GM19193 (cell line): ENCODE measurements around the gene TGIF2.

ENCODE experiments used
- POLR2A ChIP-seq: IDR thresholded peaks from 4 replicates; pipeline ENCODE4 v1.6.1; 2011; ENCODE audit not compliant: insufficient read depth, insufficient read length; ENCODE audit errors: extremely low read depth

TGIF2 gene

DNA sequence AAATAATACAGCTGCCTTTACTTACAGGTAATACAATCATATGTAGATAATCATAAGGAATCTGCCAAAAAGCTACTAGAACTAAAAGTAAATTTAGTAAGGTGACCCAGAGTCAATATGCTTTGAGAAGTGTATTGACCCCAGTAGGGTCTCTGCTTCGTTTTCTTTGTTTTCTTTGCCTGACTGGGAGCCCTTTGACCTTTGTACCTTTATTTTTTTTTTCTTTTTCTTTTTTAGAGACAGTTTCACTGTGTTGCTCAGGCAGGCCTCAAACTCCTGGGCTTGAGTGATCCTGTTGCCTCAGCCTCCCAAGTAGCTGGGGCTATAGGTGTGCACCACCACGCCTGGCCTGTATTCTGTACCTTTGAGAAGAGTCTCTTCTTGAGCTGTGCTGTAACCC, 50.0 kb downstream of the TGIF2 start:
- no peak for TF ChIP-seq POLR2A

DNA sequence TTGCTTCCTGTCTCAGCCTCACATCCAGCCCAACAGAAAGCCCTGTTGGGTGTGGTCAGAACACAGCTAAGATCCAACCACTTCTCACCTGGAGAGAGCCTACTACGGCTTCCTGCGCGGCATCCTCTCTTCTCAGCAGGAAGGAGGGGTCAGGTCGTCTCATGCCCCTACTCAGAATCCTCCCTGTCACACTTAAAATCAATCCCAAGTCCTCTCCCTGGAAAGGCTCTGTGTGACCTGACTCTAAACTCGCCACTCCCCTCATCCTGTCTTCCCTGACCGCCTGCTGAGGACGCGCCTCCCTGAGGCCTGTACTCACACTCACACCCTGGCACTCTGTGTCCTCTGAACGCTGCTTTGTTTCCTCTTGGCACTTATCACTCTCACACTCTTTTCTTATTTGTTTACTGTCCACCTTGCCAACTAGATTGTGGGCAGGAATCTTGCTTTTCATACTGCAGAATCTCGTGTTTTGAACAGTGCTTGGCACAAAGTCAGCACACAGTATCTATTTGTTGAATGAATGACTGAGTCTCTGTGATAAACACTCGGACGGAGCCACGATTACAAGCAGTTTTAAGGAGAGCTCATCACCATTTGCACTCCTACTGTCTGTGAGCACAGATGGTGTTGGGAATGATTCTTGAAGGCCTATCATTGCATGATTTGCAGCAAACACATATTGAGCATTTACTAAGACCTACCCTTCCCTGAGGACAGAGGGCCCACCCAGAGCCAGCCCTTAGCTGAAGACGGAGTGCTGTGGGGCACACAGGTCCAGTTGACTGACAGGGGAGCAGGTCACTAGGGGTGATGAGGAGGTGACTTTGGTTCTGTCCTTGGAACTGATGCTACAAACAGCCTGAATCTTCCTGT, 50.9 kb downstream of the TGIF2 start:
- no peak for TF ChIP-seq POLR2A

DNA sequence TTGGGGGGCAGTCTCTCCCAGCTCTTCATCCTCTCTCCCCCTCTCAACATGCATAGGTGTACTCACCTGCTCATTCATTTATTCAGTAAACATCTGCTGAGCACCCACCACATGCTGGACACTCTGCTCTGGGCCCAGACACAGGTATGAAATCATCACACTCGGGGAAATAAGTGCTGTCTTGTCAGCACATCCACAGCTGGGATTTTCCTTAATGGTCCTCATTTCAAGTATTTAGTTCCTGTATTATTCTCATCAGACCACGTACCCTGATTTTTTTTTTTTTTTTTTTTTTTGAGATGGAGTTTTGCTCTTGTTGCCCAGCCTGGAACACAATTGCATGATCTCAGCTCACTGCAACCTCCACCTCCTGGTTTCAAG, 51.5 kb downstream of the TGIF2 start:
- no peak for TF ChIP-seq POLR2A

DNA sequence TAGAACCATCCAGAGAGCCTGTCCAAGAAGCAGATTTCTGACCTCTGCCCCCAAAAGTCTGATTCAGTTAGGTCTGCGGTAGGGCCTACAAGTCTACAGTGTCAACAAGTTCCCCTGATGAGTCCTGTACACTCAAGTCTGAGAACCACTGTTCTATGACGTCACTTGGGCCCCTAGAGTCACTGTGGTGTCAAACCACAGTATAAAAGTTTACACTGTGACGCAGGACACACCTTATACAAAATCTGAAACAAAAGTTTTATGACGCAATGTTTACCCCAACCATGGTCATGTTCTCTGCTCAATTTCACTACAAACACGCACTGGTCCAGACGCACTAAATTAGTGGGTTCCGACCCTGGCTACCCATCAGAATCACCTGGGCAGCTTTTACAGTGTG, 54.7 kb downstream of the TGIF2 start:
- TF ChIP-seq POLR2A = no peak

DNA sequence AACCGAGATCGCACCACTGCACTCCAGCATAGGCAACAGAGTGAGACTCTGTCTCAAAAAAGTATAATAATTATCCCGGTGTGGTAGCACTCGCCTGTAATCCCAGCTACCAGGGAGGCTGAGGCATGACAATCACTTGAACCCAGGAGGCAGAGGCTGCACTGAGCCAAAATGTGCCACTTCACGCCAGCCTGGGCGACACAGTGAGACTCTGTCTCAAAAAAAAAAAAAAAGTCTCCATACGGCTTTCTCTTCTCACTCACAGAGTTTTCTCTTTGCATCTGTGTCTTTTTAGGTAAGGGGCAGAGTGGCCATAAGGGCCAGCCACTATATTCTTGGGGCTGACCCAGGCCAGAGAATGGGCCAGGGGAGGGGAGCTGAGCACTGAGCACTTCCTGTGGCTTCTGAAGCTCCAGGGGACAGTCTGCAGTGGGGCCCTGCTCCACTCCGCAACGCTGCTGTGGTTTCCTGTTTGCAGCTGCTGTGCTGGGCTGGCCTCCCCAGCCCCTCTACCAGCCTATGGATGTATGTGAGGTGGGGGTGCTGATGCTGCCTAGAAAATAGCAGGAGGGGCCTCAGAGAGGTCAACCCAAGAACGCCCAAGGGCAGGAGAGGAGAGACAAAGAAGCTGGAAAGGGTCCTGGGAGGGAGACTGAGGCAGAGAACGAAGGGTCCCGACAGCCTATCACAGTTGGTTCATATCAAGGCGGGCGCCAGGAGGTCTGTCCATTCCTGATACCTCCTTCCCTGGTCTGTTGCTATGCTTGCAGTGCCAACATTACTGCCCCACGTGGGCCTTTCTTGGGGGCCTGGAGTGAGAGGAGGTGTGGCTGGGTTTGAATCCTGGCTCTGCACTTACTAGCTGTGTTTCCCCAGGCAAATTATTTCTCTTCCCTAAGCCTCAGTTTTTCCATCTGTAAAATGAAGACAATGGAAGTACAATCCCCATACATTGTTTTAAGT, 56.6 kb downstream of the TGIF2 start:
- no peak for TF ChIP-seq POLR2A

DNA sequence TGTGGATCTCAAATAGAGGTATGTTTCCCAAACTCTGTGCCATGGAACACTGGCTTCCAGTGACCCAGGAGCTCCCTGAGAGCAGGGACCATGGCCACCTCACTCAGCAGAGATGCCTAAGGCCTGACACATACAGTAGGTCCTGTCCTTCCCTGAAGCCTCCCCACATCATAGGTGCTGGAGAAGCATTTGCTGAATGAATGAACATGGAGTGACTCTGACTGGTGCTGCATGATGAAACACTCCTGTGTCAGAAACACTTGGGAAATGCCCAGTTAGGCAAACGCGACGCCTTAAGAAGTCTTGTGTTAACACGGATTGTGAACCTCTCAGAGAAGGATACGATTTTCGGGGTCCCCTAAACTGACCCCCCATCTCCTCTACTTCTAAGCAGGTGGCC, 58.2 kb downstream of the TGIF2 start:
- no peak for TF ChIP-seq POLR2A

DNA sequence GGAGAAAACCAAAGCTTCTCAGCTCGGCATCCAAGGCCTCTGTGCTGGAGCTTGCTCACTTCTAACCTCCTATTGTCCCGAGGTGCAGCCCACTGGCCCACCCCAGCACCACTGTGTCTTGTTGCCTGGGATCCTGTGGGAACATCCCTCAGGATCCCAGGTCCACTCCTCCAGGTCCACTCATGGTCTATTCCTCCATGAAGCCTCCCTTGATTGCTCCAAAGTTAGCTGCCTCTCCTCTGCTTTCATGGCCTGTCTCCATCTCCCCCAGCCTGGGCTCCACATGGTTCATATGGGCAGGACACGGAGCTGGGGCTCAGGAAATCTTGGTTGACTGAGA, 58.7 kb downstream of the TGIF2 start:
- TF ChIP-seq POLR2A = no peak

DNA sequence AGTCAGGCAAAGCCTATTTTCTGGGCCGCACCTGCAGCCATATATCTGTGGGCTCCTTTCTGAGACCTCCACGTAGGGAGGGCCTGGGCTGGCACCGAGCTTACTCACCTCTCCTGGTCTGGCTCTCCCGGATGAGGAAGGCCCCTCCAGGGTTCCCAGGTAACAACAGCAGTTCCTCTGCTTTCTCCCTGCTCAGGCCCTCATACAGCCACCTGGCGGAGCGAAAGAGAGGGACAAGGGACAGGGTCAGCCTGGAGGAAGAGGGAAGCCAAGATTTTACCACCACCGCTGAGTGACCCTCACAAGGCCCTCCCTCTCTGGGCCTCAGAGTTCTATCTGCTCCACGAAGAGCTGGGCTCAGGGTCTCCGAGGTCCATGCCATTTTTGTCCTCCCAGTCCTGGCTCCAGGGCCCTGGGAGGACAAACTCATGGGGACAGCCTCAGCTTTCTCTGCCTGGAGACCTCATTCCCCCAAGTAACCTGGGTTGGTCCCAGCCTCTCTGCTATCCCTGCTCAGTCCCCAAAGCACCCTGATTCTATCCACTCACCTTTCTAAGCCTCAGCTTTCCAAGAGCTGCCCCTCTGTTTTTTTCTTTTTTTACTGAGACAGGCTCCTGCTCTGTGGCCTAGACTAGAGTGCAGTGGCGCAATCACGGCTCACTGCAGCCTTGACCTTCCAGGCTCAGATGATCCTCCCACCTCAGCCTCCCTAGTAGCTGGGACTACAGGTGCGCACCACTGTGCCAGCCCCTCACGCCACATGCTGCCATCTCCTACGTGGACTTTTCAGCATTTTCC, 59.3 kb downstream of the TGIF2 start:
- no peak for TF ChIP-seq POLR2A

DNA sequence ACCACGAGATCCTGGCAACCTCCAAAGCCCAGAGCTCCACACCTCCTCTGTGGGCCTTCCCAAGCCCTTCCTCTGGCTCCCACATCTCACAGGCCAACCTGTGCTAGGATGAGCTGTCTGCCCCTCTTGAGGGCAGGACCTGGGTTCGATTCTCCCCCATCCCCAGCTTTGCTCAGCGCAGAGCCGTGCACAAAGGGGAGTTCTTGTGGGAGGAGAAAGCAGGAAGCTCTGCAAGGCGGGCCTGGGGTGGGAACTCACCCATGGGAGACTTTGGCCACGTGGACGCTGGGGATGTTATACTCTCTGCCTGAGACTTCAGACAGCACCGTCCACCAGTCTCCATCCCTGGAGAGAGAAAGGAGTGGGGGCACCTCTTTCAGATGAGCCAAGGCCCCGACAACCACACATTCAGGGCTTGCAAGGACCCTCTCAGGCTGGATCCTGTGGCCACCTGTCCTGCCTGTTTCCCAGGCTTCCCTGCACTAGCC, 59.9 kb downstream of the TGIF2 start:
- TF ChIP-seq POLR2A = no peak

DNA sequence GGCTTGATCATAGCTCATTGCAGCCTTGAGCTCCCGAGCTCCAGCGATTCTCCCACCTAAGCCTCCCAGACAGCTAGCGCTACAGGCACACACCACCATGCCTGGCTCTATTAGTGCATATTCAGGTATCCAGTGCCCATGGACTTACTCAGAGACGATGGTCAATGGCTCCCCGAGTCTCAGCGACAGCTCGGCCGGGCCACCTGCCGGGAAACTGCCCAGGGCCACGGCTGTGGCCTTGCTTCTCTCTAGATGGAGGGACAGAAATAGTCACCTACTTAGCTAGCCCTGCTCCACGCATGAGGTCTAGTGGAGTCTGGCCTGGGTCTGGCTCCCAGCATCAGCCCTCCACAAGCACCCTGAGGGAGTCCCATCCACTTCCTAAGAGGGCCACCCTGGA, 60.9 kb downstream of the TGIF2 start:
- TF ChIP-seq POLR2A = no peak

DNA sequence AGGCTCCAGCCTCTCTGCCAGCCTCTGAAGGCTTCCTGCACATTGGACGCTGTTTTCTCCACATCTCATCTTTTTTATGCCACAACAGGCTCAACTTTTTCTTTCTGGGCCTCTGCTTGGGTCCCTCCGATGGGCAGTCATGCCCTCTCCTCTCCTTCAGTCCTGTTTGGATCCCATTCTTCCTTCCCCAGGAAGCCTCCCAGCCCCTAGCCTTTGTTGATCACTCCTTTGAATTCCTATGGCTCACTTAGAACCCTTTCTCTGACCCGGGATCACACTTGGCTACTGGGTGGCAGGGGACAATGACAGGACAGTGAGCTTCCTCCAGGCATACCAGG, 68.1 kb downstream of the TGIF2 start:
- no peak for TF ChIP-seq POLR2A

DNA sequence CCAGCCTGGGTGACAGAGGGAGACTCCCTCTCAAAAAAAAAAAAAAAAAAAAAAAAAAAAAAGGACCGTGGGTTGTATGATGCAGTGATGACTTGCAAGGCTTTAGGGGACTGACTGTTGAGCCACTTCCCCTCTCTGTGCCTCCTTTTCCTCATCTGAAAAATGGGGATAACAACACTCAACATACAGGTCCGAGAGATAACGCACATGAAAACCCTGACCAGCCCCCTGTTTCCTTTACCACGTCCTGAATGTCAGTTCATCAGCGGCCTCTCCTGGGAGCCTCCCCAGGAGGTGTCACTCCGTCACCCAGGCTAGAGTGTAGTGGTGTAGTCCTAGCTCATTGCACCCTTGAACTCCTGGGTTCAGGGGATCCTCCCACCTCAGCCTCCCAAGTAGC, 68.7 kb downstream of the TGIF2 start:
- TF ChIP-seq POLR2A = no peak
